NCI-H1436 (cell line): ENCODE results near the gene SNCAIP.
"Not testable (repeated sequence)": the region's sequence is repeated elsewhere in the genome, so short reads cannot be mapped to it uniquely, and the experiment has no call there.

Experiments used
- DNase-seq: peaks from one replicate; lab custom pipeline; 2025; lab: John Stamatoyannopoulos, UW

The SNCAIP gene

DNA sequence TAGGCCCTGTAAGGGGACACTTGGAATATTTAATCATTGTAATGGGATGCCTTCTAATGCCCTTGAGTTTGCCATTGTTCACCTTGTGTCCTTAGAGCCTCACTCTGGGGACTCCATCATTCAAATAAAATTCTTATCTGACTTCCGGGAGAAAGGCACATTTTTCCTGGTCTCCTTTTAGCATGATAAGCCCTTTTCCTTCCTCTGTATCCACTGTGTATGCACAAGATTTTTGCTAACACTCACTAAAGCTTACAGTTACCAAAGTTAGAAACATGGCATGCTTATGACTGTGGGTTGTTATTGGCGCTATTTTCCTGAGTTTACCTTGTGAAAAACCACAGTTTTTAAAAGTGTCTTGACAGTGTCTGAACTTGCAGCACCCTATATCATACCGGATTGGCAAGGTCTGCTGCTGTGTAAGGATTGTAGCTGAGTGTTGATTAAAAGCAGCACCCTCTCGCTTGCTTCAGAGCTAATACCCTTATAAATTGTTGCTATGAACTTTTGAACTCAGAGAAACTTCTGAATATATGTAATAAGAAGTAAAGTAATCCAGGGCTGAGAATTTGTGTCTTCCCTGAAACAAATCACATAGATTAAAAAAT, 46.4 kb downstream of the SNCAIP start:
- no peak for DNase-seq

DNA sequence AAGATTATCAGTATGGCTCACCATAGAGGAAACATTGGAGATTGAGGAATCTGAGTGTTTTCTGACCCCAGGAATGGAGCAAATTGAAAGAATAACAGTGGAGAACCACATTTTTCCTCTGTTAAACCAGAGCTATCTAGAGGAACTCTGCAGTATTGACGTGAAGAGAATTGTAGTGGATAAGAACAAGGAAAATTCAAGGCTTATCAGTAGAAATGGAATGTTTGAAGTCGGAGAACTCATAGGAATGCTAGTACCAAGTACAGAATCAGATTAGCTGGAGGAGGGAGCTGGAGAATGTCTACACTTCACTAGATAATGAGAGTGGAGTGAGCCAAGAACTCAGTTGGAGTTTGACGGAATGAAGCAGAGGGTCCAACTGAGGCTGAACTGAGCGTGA, 50.3 kb downstream of the SNCAIP start:
- no peak for DNase-seq

DNA sequence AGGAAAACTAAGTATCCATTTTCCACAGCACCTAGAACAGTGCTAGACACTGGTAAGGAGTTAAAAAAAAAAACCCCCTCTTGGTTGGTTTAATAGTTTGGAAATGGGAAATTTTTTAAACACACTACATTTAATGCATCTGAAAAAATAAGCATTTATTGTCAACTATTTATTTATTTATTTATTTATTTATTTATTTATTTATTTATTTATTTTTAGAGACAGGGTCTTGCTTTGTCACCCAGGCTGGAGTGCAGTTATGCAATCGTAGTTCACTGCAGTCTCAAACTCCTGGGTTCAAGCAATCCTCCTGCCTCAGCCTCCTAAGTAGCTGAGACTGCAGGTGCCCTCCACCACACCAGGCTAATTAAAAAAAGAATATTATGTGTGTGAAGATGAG, 51.6 kb downstream of the SNCAIP start:
- no peak for DNase-seq

DNA sequence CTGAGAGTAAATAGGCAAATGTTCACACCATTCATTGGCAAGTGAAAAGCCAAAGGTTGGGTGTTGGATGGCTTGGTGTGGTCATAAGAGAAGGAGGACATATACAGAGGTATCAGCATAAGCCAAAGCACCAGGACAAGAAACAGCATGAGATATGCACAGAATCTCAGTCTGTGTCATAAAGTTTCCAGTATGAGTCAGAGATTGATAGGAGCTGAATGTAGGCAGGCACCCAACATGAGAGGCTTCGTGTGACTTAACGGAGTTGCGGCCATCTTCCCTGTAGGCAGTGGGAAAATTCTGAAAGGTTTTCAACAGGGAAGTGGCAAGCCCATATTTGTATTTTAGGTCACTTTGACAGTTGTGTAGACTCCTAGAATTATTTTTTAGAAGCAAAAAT, 54.5 kb downstream of the SNCAIP start:
- no peak for DNase-seq

DNA sequence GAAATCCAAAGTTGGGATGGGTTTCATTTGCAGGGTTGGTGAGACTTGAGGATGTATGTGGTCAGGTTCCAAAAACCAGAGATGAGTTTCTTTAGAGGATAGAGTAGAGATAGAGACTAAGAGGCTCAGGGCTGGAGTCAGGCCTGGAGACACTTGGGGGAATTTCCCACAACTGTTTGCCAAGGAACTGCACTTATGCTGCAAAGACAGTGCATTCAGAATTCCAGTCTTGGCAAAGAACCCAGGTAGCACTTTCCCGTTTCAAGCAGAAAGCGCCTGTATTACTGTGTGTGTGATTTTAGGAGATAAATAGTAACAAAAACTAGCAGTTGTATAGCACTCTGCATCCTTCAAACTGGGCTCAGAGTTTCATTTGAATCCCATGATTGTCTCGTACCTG, 55.4 kb downstream of the SNCAIP start:
- no peak for DNase-seq

DNA sequence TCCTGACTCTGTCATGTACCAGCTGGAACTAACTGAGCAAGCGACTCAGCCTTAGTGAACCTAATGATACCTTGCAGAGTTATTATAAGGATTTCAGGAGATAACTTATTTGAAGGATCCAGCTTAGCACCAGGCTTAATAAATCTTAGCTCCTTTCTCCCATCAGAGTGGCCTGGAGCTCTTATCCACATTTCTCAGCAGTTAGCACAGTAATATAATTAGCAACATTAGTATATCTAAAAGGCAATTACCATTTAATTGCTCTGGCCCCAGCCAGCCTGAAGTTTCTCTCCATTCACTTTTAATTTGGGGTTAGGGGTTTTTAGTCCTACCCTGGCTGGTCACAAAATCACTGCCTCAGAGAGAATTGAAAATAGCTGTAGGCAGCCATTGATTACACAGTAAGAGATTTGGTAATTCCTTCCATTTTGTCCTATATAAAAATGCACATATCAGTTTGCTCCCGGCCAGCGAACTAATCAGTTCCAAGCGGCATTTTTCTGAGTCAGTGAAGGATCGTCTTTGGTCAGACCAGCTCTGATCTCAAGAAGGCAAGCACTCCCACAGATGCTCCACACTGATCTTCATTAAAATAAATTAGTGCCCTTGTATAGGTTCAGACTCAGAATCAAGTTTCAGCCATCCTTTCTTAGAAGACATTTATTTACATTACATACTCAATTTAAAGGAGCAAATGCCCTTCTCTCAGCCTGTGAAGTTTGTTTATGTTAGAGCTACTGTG, 56.6 kb downstream of the SNCAIP start:
- no peak for DNase-seq

DNA sequence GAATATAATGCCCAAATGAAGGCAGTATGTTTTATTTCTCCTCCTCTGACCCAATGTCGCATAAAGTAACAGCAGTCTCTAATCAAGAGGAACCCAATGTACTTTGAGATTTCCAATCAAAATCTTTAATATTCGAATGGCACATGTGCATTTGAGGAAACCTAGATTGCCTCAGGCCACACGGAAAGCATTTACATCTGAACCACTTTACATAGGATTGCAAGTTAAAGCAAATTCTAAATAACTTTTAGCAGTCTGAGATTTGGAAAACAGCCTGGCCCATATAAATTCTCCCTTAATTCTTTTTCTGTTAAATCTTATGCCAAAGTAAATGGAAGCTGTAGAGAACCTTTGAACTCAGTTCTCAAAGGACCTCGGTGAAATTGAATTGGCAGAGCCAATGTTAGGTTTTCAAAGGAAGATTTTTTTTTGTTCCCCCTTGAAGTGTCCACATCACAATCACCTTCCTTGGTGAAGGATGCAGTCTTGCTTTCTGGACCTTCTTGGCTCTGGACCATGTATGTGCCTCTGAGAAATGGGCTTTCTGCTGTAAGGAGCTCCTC, 57.3 kb downstream of the SNCAIP start:
- no peak for DNase-seq

DNA sequence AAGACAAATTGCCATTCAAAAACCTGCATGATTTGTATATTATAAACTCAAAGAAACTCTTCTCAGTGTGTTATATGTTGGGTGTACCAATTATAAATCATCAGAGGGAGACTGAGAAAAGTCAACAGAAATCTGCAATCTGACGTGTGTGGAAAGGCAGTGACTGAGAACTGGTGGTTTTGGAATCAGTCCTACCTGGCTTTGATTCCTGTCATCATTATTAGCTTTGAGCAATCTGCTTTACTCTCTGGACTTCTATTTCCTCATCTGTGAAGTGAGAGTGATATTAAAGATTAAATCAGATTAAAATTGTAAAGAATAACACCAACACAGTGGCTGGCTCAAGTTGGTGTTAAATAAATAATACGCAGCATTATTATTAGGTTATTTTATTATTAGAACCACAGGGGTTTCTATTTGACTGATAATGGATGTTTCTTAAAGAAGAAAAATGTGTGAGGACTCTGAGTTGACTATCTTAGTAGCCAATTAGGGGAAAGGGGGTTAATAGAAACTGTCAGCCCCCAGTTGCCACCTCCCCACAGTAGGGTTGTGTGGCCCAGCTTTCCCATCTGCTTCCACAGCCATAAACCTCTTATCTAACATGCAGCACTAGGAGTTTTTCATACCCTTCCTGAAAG, 59.6 kb downstream of the SNCAIP start:
- DNase-seq: no peak

DNA sequence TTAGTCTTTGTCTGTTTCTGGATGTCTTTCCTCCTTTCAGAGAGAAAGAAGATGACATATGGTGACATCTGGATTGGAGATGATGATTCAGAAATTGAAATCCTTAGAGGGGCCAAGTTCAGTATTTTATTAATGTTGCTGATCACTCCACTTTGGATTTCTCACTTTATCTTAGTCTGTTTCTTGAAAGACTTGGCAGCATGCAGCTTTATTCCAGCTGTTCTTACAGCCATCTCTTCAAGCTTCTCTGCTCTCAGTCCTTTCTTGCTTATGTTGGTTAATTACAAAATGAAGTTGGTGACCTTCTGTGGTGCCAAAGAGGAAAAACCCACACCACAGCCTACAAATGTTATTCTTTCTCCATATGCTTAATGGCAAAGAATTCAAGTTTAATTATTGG, 62.1 kb downstream of the SNCAIP start:
- no peak for DNase-seq

DNA sequence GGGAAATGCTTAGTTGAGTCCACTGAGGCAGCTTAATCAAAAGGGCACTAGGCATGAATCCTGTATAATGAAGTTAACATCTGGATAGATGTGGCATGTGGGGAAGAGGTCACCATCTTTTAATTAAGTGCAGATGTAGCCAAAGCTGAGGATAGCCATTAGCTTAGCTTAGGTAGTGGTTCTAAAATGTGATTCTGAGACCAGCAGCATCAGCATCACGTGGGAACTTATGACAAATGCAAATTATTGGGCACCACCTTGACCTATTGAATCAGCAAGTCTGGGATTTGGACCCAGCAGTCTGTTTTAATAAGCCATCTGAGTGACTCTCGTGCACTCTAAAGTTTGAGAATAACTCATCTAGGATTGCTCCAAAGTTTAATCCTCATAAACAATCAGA, 63.8 kb downstream of the SNCAIP start:
- DNase-seq: no peak

DNA sequence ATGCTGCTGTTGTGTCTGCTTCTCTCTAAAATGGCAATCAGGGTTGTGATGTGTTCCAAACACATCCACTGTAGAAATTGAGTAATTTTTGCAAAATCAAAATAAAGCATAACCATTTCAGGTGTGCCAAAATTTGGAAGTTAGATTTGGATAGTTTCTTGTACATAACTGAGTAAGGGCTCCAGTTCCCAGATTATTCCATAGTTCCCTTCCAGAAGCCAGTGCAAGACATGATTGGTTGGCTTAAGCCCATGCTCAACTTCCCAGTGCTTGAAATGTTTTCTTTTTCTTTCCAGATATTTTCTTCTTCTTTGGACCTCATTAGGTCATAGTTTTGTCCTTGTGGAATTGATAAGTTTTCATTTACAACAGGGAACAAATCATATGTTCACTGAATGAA, 64.2 kb downstream of the SNCAIP start:
- no peak for DNase-seq

DNA sequence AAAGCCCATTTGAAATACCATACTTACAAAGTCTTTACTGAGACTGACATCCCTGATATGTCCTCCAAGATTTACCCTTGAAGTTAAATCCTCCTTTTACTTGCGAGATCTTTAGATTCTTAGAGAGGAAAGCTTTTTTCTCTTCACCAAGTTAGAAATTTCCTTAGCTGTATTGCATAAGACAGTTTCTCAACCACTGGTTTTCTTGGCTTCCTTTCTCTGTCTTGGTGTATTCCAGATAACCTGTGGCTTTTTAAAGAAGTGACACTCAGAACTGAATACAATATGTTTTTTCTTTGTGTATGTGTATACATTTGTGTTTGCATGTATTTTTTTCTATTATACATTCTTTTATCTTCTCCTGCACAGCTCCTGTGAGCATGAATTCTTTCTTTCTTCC, 65.0 kb downstream of the SNCAIP start:
- DNase-seq: no peak

DNA sequence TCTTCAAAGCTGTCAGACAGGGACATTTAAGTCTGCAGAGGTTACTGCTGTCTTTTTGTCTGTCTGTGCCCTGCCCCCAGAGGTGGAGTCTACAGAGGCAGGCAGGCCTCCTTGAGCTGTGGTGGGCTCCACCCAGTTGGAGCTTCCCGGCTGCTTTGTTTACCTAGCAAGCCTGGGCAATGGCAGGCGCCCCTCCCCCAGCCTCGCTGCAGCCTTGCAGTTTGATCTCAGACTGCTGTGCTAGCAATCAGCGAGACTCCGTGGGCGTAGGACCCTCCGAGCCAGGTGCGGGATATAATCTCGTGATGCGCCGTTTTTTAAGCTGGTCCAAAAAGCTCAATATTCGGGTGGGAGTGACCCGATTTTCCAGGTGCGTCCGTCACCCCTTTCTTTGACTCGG, 70.9 kb downstream of the SNCAIP start:
- not testable (repeated sequence) for DNase-seq

DNA sequence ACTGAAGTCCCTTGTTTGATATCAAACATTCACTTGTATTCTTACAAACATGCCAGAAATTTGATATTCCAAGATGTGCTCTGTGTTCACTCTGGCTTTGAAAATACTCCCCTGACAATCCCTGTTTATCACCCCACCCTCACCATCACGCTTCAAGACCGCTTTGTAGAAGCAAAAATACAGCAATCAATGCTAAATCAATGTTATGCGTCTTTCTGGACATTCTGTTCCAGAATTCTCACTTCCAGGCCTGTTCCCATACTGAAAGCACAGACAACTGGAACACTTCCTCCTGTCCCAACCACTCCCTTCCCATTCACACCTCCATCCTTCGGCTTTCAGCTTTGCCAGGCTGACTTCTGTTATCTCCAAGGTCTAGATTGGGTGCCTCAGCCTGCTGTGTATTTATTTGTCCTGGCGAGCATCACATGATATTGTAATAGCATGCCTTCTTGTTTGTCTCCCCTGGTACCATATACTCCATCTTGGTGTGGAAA, 72.8 kb downstream of the SNCAIP start:
- no peak for DNase-seq

DNA sequence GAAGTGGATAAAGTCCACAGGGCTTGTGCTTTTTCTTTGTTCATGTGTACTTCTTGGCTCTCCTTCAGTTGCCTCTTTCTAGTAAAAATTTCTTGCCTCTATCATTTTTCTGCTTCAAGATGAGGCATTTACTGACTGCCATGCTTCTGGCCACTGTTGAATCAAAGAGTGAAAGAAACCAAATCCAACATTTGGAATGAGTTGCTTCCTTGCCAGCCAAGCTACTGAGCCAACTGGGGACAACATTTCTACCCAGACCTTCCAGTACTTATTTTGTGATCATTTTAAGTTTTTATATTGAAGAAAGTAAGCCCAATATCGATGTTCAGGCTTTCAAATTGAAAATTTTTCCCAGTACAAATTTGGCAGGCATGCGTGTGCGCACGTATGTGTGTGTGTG, 73.2 kb downstream of the SNCAIP start:
- DNase-seq: no peak

DNA sequence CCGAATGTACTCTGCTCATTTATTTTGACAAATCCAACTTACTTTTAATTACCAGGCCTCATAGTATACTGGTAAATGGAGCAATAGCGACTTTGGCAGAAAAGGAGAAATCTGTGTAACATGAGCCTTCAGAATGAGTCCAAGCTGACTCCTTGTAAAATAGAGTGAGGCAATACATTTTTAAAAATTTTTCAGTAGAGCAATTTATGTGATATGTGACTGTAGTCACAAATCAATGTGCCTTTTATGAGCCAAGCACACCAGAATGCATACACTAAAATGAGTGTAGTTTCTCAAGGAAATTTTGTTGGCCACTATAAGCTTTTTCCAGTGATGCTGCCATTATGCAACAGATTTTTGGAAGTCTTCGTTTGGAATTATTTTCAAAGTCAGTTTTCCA, 73.8 kb downstream of the SNCAIP start:
- DNase-seq: no peak

DNA sequence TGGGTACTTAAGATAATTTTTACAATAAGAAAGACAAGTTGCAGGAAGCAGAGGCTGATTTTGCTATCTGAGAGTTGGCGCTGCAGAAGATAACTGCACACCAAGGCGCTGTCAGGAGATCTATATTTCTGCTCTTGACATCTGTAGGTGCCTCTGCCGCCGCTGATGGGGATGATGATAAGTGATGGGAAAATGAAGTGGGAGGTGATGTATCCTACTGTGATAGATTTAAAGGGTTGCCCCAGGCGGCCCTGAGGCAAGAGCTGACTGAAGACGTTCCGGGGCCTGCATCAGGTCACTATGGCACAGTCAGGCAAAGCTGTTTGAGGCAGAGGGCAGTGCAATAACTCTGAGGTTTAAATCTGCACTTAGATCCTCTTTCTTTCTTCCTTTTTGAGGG, 78.1 kb downstream of the SNCAIP start:
- DNase-seq: no peak

DNA sequence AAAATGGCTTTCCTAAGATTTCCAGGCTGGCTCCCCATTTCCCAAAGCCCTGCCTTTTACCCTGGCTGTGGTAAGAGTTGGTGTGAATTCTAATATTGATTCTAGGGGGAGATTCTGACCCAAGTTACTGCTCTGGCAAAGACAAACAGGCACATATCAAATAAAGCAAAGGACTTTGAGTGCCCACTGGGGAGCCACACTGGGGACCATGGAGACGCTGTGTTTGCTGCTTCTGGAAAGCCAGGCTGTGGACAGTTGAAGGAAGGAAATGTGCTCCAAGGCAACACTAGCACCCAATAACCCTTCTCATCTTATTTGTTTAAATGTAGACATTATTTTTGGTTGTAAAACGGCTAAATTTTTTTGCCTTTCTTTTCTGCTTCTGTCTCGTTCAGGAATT, 78.7 kb downstream of the SNCAIP start:
- no peak for DNase-seq

DNA sequence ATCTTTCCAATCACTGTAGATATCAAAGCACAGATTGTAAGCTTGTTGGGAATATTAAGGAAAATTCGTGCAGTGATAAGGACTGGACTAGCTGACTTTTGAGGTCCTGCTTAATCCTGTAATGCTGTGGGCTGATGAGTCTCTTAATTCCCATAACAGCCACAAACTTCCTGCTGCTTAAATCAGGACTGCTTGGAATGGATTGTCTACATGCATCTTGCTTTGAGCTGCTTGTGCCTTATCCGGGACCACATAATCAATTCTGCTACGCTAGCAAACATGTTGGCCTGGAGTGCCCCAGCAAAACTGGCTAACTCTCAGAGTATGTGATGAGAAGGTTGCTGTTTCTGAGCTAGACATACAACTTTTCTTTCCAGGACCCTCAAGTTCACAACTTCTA, 79.6 kb downstream of the SNCAIP start:
- no peak for DNase-seq

DNA sequence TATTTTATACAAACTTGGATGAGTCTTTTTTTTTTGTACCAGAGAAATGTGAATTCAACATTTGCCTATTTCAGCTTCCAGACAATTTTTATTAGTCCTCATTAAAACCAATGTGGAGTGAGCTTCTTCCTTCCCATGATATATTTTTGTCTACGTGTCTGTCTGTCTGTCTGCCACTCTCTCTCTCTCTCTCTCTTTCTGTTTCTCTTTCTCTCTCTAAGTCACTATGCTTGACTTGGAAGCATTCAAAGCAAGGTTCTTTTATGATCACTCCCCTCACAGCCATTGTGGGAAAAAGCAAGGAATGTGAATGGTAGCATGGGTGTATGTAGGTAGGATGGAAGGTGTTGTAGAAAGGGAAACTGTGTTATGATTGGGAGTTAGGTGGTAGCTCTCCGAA, 80.2 kb downstream of the SNCAIP start:
- no peak for DNase-seq

DNA sequence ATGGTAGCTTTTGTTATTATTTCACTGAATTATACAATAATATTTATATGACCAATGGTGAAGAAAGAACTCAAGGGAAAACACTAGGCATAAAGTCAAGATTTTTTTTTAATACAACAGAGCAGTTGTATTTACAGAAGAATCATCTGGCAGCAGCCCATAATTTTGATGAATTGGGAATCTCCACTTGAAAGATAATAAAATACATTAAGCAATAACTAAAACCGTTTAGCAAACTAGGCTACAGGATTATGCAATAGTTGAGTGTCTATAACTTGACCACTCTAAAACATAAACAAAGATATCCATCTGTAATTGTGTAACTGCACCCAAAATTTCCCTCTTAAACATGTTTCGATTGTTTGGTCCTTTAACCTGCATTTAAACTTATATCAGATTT, 80.8 kb downstream of the SNCAIP start:
- no peak for DNase-seq

DNA sequence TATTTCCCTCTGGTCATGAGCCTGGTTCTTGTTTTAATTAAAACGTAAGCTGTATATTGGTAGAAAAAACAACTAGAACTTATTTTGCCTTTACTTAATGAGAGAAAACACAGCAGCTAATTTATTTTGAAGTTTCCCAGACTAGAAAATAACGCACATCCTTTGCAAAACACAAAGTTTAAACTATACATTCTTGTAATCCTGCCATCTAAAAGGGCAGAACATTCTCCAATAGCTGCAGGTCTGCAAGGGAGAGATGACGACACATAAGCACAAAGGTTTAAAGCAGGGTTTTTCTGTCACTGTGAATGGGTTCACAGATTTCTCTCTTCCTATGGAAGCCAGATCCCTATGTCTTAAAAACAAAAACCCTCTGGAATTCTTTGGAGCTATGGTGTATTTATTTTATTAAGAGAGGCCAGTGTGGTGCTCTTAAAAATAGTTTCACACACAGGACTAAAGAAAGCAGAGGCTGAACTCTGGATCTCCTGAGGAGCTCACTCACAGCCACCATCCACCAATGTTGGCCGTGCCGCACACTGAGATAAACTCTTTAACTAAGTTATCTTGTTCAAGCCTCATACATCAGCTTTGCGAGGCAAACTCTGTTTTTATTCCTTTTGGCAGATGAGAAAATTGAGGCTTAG, 82.4 kb downstream of the SNCAIP start:
- DNase-seq: no peak

DNA sequence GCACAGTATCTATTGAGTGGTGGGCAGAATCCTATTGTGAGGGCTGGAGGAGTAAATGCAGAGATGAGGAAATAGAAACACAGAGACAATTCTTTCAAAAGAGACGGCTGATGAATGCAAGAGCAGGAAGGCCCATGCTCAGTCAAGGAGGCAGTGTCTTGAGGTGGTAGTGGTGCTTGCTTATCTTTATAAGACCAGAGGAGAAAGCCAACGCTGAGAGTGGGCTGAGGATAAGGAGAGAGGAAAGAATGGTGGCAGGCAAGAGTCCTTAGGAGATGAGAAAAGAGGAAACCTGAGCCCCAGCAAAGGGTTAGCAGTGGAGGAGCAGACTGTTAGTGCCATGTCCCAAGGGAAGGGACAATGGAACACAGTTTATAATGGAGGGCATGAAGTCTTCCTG, 86.0 kb downstream of the SNCAIP start:
- DNase-seq: no peak
